GM23248 (cell line): ENCODE measurements around the gene SLC6A11.

Source experiments
- EZH2 ChIP-seq: fragments of 200-600 bp; sonication (generic); IDR thresholded peaks from 2 replicates; pipeline ENCODE4 v1.6.1; 2018; ENCODE audit warnings: antibody characterized with exemption, mild to moderate bottlenecking; ENCODE audit not compliant: insufficient read depth, poor library complexity, severe bottlenecking
- EZH2phosphoT487 ChIP-seq: fragments of 200-600 bp; sonication (generic); IDR thresholded peaks from 2 replicates; pipeline ENCODE4 v1.6.1; 2018; ENCODE audit warnings: antibody characterized with exemption, moderate library complexity, mild to moderate bottlenecking, low read depth; ENCODE audit not compliant: insufficient read depth

GRCh38 chr3:10841100-10841499 lies 25.1 kb downstream of the SLC6A11 start:
- no peak for TF ChIP-seq EZH2phosphoT487
- TF ChIP-seq EZH2: no peak
